ENCODE measurements around the gene NKX1-1.
"Not testable (repeated sequence)": the region's sequence is repeated elsewhere in the genome, so short reads cannot be mapped to it uniquely, and the experiment has no call there.

The NKX1-1 gene

GRCh38 chr4:1376841-1377605 is 29.2 kb downstream of the NKX1-1 start:
- H3K36me3 ChIP-seq (ENCODE audit: insufficient read depth, insufficient read length, low read length): peaks cover 77% of the 10 kb centered on the region
- no peaks in the 10 kb centered on the region for H3K9me3 ChIP-seq (ENCODE audit: insufficient read depth, low read length)
- no peak for DNase-seq (ENCODE audit: low read depth, low spot score)
- H3K27me3 ChIP-seq (ENCODE audit: insufficient read depth, insufficient read length): no peaks in the 10 kb centered on the region
- no peak overlapping the region for H3K9ac ChIP-seq (ENCODE audit: insufficient read length, low read depth)
- no peak for TF ChIP-seq SUZ12 (IDR thresholded peaks at IDR 0.05; ENCODE audit: extremely low read depth, insufficient read depth, insufficient read length)
- no peak for TF ChIP-seq ZNF274 (IDR thresholded peaks at IDR 0.05; ENCODE audit: low read depth, low read length)
- TF ChIP-seq YY1 (IDR thresholded peaks at IDR 0.05; ENCODE audit: insufficient read depth, insufficient read length): no peak
- H3K4me1 ChIP-seq (ENCODE audit: insufficient read depth, insufficient read length): no peaks in the 10 kb centered on the region
- H3K4me3 ChIP-seq (ENCODE audit: insufficient read length, low read depth): no peak overlapping the region

DNA sequence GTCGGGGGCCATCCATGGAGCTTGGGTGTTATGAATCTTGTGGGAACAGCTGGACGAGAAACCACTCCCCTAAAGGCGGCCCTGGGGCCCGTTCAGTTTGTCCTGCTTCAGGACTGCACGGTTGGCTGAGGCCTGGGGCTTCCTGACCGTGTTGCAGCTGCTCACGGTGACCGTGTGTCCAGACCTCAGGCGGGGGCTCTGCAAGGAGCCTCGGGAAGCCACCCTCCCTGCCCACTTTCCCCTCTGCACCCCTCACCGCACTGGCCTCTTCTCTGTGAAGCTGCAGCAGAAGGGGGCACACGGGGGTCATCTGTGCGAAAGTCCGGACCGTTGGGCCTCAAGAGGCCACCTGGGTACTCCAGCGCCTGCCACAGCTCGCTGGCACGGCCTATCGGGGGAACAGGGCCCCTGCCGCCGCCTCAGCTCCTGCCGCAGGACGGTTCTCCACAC is 29.8 kb downstream of the NKX1-1 start:
- Histone ChIP-seq H3K4me3 (ENCODE audit: insufficient read length, low read depth) (no peak overlapping the region), H3K36me3 (ENCODE audit: insufficient read depth, insufficient read length, low read length) (peaks cover 72% of the 10 kb centered on the region), H3K9ac (ENCODE audit: insufficient read length, low read depth) (no peak overlapping the region), H3K9me3 (ENCODE audit: insufficient read depth, low read length) (no peaks in the 10 kb centered on the region), H3K4me1 (ENCODE audit: insufficient read depth, insufficient read length) (no peaks in the 10 kb centered on the region), H3K27me3 (ENCODE audit: insufficient read depth, insufficient read length) (no peaks in the 10 kb centered on the region)
- no peak for TF ChIP-seq ZNF274 (IDR thresholded peaks at IDR 0.05; ENCODE audit: low read depth, low read length)
- TF ChIP-seq YY1 (IDR thresholded peaks at IDR 0.05; ENCODE audit: insufficient read depth, insufficient read length): no peak
- TF ChIP-seq SUZ12 (IDR thresholded peaks at IDR 0.05; ENCODE audit: extremely low read depth, insufficient read depth, insufficient read length): no peak
- DNase-seq (ENCODE audit: low read depth, low spot score): no peak

DNA sequence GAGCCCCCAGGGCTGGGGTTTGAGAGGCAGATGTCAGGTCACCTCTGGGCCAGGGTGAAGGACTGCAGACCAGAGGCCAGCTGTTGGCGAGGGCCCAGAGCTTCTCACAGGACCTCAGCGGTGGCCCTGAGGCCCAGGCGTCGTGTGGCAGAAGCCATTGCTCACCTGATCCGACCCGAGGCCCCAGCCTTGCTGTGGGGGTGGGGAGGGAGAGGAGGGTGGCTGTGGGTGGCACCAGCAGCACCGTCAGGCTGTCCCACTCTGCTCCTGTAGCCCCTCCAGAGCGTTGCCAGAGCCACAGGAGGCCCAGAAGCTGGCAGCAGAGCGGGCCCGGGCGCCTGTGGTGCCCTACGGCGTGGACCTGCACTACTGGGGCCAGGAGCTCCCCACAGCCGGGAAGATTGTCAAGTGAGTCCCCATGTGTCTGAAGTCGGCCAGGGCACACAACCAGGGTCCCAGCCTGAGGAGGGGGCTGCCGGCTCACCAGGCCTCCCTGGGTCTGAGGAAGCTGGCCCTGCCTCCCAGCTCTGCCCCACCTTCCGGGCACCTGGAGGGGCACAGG is 30.4 kb downstream of the NKX1-1 start:
- Histone ChIP-seq H3K9ac (ENCODE audit: insufficient read length, low read depth) (no peak overlapping the region), H3K4me3 (ENCODE audit: insufficient read length, low read depth) (no peak overlapping the region), H3K9me3 (ENCODE audit: insufficient read depth, low read length) (no peaks in the 10 kb centered on the region), H3K4me1 (ENCODE audit: insufficient read depth, insufficient read length) (no peaks in the 10 kb centered on the region), H3K36me3 (ENCODE audit: insufficient read depth, insufficient read length, low read length) (peaks cover 72% of the 10 kb centered on the region), H3K27me3 (ENCODE audit: insufficient read depth, insufficient read length) (no peaks in the 10 kb centered on the region)
- DNase-seq (ENCODE audit: low read depth, low spot score): no peak
- TF ChIP-seq ZNF274 (IDR thresholded peaks at IDR 0.05; ENCODE audit: low read depth, low read length) (no peak), SUZ12 (IDR thresholded peaks at IDR 0.05; ENCODE audit: extremely low read depth, insufficient read depth, insufficient read length) (no peak), YY1 (IDR thresholded peaks at IDR 0.05; ENCODE audit: insufficient read depth, insufficient read length) (no peak)

- DNase-seq (ENCODE audit: low read depth, low spot score): no peak
- no peak overlapping the region for H3K9ac ChIP-seq (ENCODE audit: insufficient read length, low read depth)
- peaks cover 72% of the 10 kb centered on the region for H3K36me3 ChIP-seq (ENCODE audit: insufficient read depth, insufficient read length, low read length)
- no peaks in the 10 kb centered on the region for H3K9me3 ChIP-seq (ENCODE audit: insufficient read depth, low read length)
- no peak overlapping the region for H3K4me3 ChIP-seq (ENCODE audit: insufficient read length, low read depth)
- no peaks in the 10 kb centered on the region for H3K27me3 ChIP-seq (ENCODE audit: insufficient read depth, insufficient read length)
- no peaks in the 10 kb centered on the region for H3K4me1 ChIP-seq (ENCODE audit: insufficient read depth, insufficient read length)
- TF ChIP-seq YY1 (IDR thresholded peaks at IDR 0.05; ENCODE audit: insufficient read depth, insufficient read length) (no peak), ZNF274 (IDR thresholded peaks at IDR 0.05; ENCODE audit: low read depth, low read length) (no peak), SUZ12 (IDR thresholded peaks at IDR 0.05; ENCODE audit: extremely low read depth, insufficient read depth, insufficient read length) (no peak)
These were observed 31.1 kb downstream of the NKX1-1 start for GRCh38 chr4:1375051-1375721.

DNA sequence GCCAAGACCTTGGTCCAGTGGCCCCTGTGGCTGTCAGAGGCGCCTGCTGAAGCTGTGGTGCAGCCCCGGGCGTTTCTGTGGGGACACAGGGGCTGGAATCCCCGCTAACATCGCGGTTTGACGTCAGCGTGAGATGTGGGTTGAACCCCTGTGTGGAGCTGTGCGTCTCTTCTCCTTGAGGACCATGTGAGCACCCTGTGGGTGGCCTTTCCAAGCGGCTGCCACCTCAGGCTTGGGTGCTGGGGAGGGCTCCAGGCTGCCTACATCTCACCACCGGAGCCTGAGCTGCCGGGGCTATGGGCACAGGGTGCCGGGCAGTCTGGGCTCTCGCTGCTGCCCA is 31.6 kb downstream of the NKX1-1 start:
- TF ChIP-seq ZNF274 (IDR thresholded peaks at IDR 0.05; ENCODE audit: low read depth, low read length) (no peak), YY1 (IDR thresholded peaks at IDR 0.05; ENCODE audit: insufficient read depth, insufficient read length) (no peak), SUZ12 (IDR thresholded peaks at IDR 0.05; ENCODE audit: extremely low read depth, insufficient read depth, insufficient read length) (no peak)
- Histone ChIP-seq H3K4me1 (ENCODE audit: insufficient read depth, insufficient read length) (no peaks in the 10 kb centered on the region), H3K9me3 (ENCODE audit: insufficient read depth, low read length) (no peaks in the 10 kb centered on the region), H3K4me3 (ENCODE audit: insufficient read length, low read depth) (no peak overlapping the region), H3K9ac (ENCODE audit: insufficient read length, low read depth) (no peak overlapping the region), H3K36me3 (ENCODE audit: insufficient read depth, insufficient read length, low read length) (peaks cover 69% of the 10 kb centered on the region), H3K27me3 (ENCODE audit: insufficient read depth, insufficient read length) (no peaks in the 10 kb centered on the region)
- no peak for DNase-seq (ENCODE audit: low read depth, low spot score)

- no peaks in the 10 kb centered on the region for H3K4me1 ChIP-seq (ENCODE audit: insufficient read depth, insufficient read length)
- H3K9ac ChIP-seq (ENCODE audit: insufficient read length, low read depth): no peak overlapping the region
- no peak for DNase-seq (ENCODE audit: low read depth, low spot score)
- no peak overlapping the region for H3K4me3 ChIP-seq (ENCODE audit: insufficient read length, low read depth)
- H3K36me3 ChIP-seq (ENCODE audit: insufficient read depth, insufficient read length, low read length): peaks cover 66% of the 10 kb centered on the region
- no peaks in the 10 kb centered on the region for H3K27me3 ChIP-seq (ENCODE audit: insufficient read depth, insufficient read length)
- no peak for TF ChIP-seq YY1 (IDR thresholded peaks at IDR 0.05; ENCODE audit: insufficient read depth, insufficient read length)
- TF ChIP-seq ZNF274 (IDR thresholded peaks at IDR 0.05; ENCODE audit: low read depth, low read length): no peak
- no peak for TF ChIP-seq SUZ12 (IDR thresholded peaks at IDR 0.05; ENCODE audit: extremely low read depth, insufficient read depth, insufficient read length)
- H3K9me3 ChIP-seq (ENCODE audit: insufficient read depth, low read length): no peaks in the 10 kb centered on the region
These were observed 32.1 kb downstream of the NKX1-1 start for GRCh38 chr4:1373892-1374705.

DNA sequence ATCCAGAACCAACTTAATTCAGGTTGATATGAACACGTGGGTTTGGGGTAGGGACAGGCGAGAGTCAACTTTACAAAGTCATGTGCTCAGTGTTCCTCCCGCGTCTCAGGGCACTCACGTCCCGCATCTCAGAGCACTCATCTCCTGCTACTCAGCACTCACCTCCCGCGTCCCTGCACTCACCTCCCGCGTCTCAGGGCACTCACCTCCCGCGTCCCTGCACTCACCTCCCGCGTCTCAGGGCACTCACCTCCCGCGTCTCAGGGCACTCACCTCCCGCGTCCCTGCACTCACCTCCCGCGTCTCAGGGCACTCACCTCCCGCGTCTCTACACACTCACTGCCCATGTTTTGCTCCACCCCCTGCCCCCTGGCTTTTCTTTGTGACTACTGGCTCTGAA is 33.7 kb downstream of the NKX1-1 start:
- DNase-seq (ENCODE audit: low read depth, low spot score); H3K9me3 ChIP-seq (ENCODE audit: insufficient read depth, low read length); H3K4me3 ChIP-seq (ENCODE audit: insufficient read length, low read depth); H3K9ac ChIP-seq (ENCODE audit: insufficient read length, low read depth); H3K27me3 ChIP-seq (ENCODE audit: insufficient read depth, insufficient read length); H3K4me1 ChIP-seq (ENCODE audit: insufficient read depth, insufficient read length): not testable (repeated sequence)
- peaks cover 71% of the 10 kb centered on the region for H3K36me3 ChIP-seq (ENCODE audit: insufficient read depth, insufficient read length, low read length)
